CD4-positive, alpha-beta T cell (primary cell): ENCODE results near the gene B3GALT6. TPM values are rescaled to one million over a fixed set of nuclear protein-coding genes. Genes with fewer than 3 reads are reported as not detected.
A peak's percentile ranks its signal among the peaks of the same experiment; 100 is the strongest.

Source experiments
- ATAC-seq: fragments of 200-7000 bp; cut with Tn5 transposase; one replicate; pipeline ENCODE4 v1.10.0; 2022; ENCODE audit warnings: mild to moderate bottlenecking; ENCODE audit not compliant: poor library complexity
- CTCF ChIA-PET: fragments of 350-600 bp; sonication (Branson Sonifier 250); formaldehyde crosslinking; loops from one replicate; lab custom pipeline; 2021; ENCODE audit warnings: antibody characterized with exemption, inconsistent platforms; lab: Charles Lee
- POLR2A ChIA-PET: fragments of 350-600 bp; sonication (Branson Sonifier 250); formaldehyde crosslinking; loops from one replicate; lab custom pipeline; 2021; ENCODE audit warnings: antibody characterized with exemption, inconsistent platforms; lab: Charles Lee
- DNase-seq, 14 experiments: peaks; one replicate each; pipeline ENCODE4 v3.0.0-alpha.2; 2013 to 2020; ENCODE audit warnings: mixed read lengths in 2 of 14
- H3K27ac ChIP-seq, 2 donors: one replicate each; pipeline versions ENCODE4 v1.5.1 to v1.7.0; 2013; ENCODE audit warnings: low read length in 2 of 2, low read depth in 1 of 2, mild to moderate bottlenecking in 1 of 2
- H3K27me3 ChIP-seq, 2 experiments: 1 replicate in 1 of 2; 2 replicates in 1 of 2; pipeline versions ENCODE4 v1.6.1 to v1.7.0; 2013; ENCODE audit warnings: low read length in 2 of 2, control low read depth in 1 of 2, mild to moderate bottlenecking in 1 of 2, moderate library complexity in 1 of 2; ENCODE audit not compliant: insufficient read depth in 2 of 2, control insufficient read depth in 1 of 2
- H3K36me3 ChIP-seq: one replicate; pipeline ENCODE4 v1.6.1; 2013; ENCODE audit warnings: low read length, control low read depth; ENCODE audit not compliant: insufficient read depth
- H3K4me1 ChIP-seq: one replicate; pipeline ENCODE4 v1.6.1; 2013; ENCODE audit warnings: low read length, control low read depth; ENCODE audit not compliant: insufficient read depth
- H3K4me3 ChIP-seq: one replicate; pipeline ENCODE4 v1.5.1; 2013; ENCODE audit warnings: mild to moderate bottlenecking, low read length, moderate library complexity
- H3K9me3 ChIP-seq, 2 experiments: 1 replicate in 1 of 2; 2 replicates in 1 of 2; pipeline versions ENCODE4 v1.6.1 to v1.7.0; 2013; ENCODE audit warnings: low read length in 2 of 2, mild to moderate bottlenecking in 2 of 2, control low read depth in 1 of 2, moderate library complexity in 1 of 2; ENCODE audit not compliant: control insufficient read depth in 1 of 2, insufficient read depth in 1 of 2
- H3K27ac Mint-ChIP-seq: one replicate; pipeline ENCODE4 v1.8.0; 2020; ENCODE audit warnings: mixed read lengths
- H3K27me3 Mint-ChIP-seq: one replicate; pipeline ENCODE4 v1.8.0; 2021; ENCODE audit warnings: mixed read lengths
- H3K36me3 Mint-ChIP-seq: one replicate; pipeline ENCODE4 v1.8.0; 2021; ENCODE audit warnings: low read depth, mixed read lengths
- H3K4me1 Mint-ChIP-seq: one replicate; pipeline ENCODE4 v1.8.0; 2021; ENCODE audit warnings: low read depth, mixed read lengths
- H3K4me3 Mint-ChIP-seq: one replicate; pipeline ENCODE4 v1.8.0; 2020; ENCODE audit warnings: mild to moderate bottlenecking, mixed read lengths
- H3K9me3 Mint-ChIP-seq: one replicate; pipeline ENCODE4 v1.8.0; 2020; ENCODE audit warnings: mixed read lengths
- intact Hi-C, 2 experiments: fragments of 100-400 bp; cut with DNase I in 1 of 2; cut with micrococcal nuclease in 1 of 2; formaldehyde crosslinking; loops; one replicate each; pipeline versions ENCODE4 v1.15.1 to v1.9.0; 2023 to 2025; cut with DNase I, micrococcal nuclease
- total RNA-seq, 174 experiments: library from RNA in 2 of 174; stranded (reverse) in 2 of 174; gene quantifications; one replicate each; pipeline ENCODE4 v1.2.3 and lab custom pipeline; 2021 to 2026
- TF ChIP-seq, protein P1 (sequence below): fragments of 200-600 bp; IDR thresholded peaks from one replicate; pipeline ENCODE4 v1.8.0; 2022; ENCODE audit warnings: antibody characterized with exemption, mild to moderate bottlenecking

Gene B3GALT6
- total RNA-seq, 2 experiments from 2014 or later = 4.9 to 5.1 TPM

DNA sequence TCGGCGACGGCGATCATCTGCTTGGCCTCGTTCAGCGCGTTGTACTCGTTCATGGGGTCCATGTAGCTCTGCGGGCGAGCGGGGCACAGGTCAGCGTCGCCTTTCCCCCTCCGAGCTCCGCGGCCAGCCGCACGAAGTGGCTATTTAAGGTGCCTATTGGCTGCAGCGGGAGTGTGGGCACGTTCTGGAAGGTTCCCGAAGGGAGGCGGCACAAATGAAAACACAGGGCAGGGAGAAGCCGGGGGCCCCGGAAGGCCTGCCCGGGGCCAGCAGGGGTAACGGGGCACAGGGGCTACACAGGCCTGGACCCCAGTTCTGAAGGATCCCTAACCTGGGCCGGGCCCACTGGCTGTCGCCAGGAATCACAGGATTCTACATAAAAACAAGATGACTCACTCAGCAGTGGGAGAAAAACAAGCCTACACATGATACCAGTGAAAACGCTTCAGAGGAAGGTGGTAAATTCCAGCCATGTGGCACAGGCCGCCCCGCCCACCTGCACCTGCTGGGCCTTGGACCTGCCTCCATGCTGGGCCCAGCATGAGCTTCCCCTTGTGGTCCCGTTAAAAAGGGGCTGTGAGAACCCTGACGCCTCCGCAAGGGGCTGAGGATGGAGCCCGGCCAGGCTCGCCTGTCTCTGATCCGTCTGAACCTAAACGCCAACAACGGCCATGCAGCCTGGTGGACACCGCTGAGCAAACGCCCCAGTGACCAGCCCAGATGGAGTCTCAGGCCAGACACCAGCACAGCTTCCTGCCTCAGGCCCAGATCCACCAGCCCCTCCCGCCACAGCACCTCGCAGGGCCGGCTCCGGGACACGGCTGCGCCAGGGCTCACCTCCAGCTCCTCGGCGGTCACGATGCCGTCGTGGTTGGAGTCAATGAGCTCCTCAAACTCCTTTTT, 14.2 kb upstream of the B3GALT6 start:
- ATAC-seq = no peak
- Mint-ChIP-seq H3K36me3 (peaks cover 51% of the 10 kb centered on the region), H3K4me3 (no peak overlapping the region), H3K27ac (peak overlapping the region; percentile 71), H3K27me3 (no peaks in the 10 kb centered on the region), H3K9me3 (no peaks in the 10 kb centered on the region), H3K4me1 (peaks cover 28% of the 10 kb centered on the region)
- peak in 3 of 14 experiments; percentile 46 to 73 (median 65) for DNase-seq
- Histone ChIP-seq H3K9me3 (peaks cover 0 to 3% of the 10 kb centered on the region in 2 experiments), H3K4me1 (peaks cover 74% of the 10 kb centered on the region), H3K27me3 (no peaks in the 10 kb centered on the region), H3K4me3 (no peak overlapping the region), H3K36me3 (peaks cover 52% of the 10 kb centered on the region), H3K27ac (peak overlapping the region; percentile 21 to 75)
- POLR2A ChIA-PET = interaction anchor here (0.8 to 0.9 kb wide), 3 partner anchors 10 to 20 kb away, joined by 3 read pairs; no protein-coding TSS in a partner anchor
- TF ChIP-seq, protein P1, sequence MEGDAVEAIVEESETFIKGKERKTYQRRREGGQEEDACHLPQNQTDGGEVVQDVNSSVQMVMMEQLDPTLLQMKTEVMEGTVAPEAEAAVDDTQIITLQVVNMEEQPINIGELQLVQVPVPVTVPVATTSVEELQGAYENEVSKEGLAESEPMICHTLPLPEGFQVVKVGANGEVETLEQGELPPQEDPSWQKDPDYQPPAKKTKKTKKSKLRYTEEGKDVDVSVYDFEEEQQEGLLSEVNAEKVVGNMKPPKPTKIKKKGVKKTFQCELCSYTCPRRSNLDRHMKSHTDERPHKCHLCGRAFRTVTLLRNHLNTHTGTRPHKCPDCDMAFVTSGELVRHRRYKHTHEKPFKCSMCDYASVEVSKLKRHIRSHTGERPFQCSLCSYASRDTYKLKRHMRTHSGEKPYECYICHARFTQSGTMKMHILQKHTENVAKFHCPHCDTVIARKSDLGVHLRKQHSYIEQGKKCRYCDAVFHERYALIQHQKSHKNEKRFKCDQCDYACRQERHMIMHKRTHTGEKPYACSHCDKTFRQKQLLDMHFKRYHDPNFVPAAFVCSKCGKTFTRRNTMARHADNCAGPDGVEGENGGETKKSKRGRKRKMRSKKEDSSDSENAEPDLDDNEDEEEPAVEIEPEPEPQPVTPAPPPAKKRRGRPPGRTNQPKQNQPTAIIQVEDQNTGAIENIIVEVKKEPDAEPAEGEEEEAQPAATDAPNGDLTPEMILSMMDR = no peak
- intact Hi-C loops = no loop called here
- CTCF ChIA-PET = interaction anchor here (0.5 kb wide), 1 partner anchor 83 kb away, joined by 3 read pairs; no protein-coding TSS in a partner anchor

GRCh38 chr1:1218524-1219200, 13.4 kb upstream of the B3GALT6 start:
- Mint-ChIP-seq H3K27me3 (no peaks in the 10 kb centered on the region), H3K27ac (peak overlapping the region; percentile 71), H3K9me3 (no peaks in the 10 kb centered on the region), H3K36me3 (peaks cover 59% of the 10 kb centered on the region), H3K4me1 (peaks cover 32% of the 10 kb centered on the region), H3K4me3 (no peak overlapping the region)
- TF ChIP-seq, protein P1 = no peak
- H3K27ac ChIP-seq = peak overlapping the region in 1 of 2 donors; percentile 75
- no peak for ATAC-seq
- ChIA-PET POLR2A (interaction anchor here (0.9 kb wide), 1 partner anchor 11 kb away, joined by 3 read pairs; no protein-coding TSS in a partner anchor), CTCF (no interaction called here)
- H3K27me3 ChIP-seq = no peaks in the 10 kb centered on the region
- DNase-seq = no peak
- intact Hi-C loops = no loop called here
- H3K36me3 ChIP-seq = peaks cover 59% of the 10 kb centered on the region
- H3K4me1 ChIP-seq = peaks cover 66% of the 10 kb centered on the region
- peaks cover 0 to 3% of the 10 kb centered on the region in 2 experiments for H3K9me3 ChIP-seq
- H3K4me3 ChIP-seq = peak overlapping the region; percentile 19

DNA sequence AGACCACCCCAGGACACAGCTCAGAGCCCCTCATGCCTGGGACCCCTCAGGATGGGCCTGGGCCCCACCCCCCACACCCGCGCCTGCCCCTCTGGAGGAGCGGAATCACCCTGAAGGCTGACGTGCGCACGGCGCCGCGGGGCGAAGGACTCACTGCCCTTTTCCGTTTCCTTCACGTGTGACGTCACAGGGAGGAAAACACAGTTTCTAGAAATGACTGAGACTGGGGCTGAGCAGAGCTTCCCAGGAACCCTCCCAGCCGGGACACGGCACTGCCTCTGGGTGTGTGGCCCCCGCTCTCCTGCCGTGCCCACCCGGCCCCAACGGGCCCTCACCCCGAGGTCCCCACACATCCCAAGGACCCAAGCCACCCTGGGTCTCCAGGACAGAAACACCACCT, 12.7 kb upstream of the B3GALT6 start:
- H3K27me3 Mint-ChIP-seq = no peaks in the 10 kb centered on the region
- peaks cover 0 to 3% of the 10 kb centered on the region in 2 experiments for H3K9me3 ChIP-seq
- H3K4me1 Mint-ChIP-seq = peaks cover 29% of the 10 kb centered on the region
- H3K27ac Mint-ChIP-seq = peak overlapping the region; percentile 71
- H3K36me3 Mint-ChIP-seq = peaks cover 66% of the 10 kb centered on the region
- peak overlapping the region; percentile 19 for H3K4me3 ChIP-seq
- no peaks in the 10 kb centered on the region for H3K9me3 Mint-ChIP-seq
- ChIA-PET POLR2A (no interaction called here), CTCF (no interaction called here)
- H3K4me3 Mint-ChIP-seq = peak overlapping the region; percentile 30
- TF ChIP-seq, protein P1 = no peak
- peaks cover 60% of the 10 kb centered on the region for H3K4me1 ChIP-seq
- peak in 7 of 14 experiments; percentile 32 to 84 (median 52) for DNase-seq
- no peaks in the 10 kb centered on the region for H3K27me3 ChIP-seq
- H3K27ac ChIP-seq = peak overlapping the region; percentile 41 to 75
- peaks cover 64% of the 10 kb centered on the region for H3K36me3 ChIP-seq
- intact Hi-C loops = no loop called here
- peak; percentile 38 for ATAC-seq
